Activated CD4-positive, alpha-beta T cell treated with anti-CD3 and anti-CD28 coated beads, Interleukin-2, amount 10 ng/mL, durations not matched to agents 7 days and 5 days (primary cell): ENCODE results near the gene PCDH1. TPM values are rescaled to one million over a fixed set of nuclear protein-coding genes. Genes with fewer than 3 reads are reported as not detected.
"Not testable (repeated sequence)": the region's sequence is repeated elsewhere in the genome, so short reads cannot be mapped to it uniquely, and the experiment has no call there.

Experiments
- CTCF ChIA-PET: fragments of 350-600 bp; sonication (Branson Sonifier 250); formaldehyde crosslinking; loops from one replicate; lab custom pipeline; 2021; ENCODE audit warnings: antibody characterized with exemption; lab: Charles Lee
- POLR2A ChIA-PET: fragments of 350-600 bp; sonication (Branson Sonifier 250); formaldehyde crosslinking; loops from one replicate; lab custom pipeline; 2021; ENCODE audit warnings: antibody characterized with exemption; lab: Charles Lee
- DNase-seq: peaks from one replicate; pipeline ENCODE4 v3.0.0-alpha.2; 2020
- H3K27ac Mint-ChIP-seq: one replicate; pipeline ENCODE4 v1.8.0; 2021; ENCODE audit warnings: mild to moderate bottlenecking, moderate library complexity, mixed read lengths
- H3K27me3 Mint-ChIP-seq: one replicate; pipeline ENCODE4 v1.8.0; 2021; ENCODE audit warnings: mixed read lengths
- H3K36me3 Mint-ChIP-seq: one replicate; pipeline ENCODE4 v1.8.0; 2021; ENCODE audit warnings: low read depth, mixed read lengths
- H3K4me1 Mint-ChIP-seq: one replicate; pipeline ENCODE4 v1.8.0; 2021; ENCODE audit warnings: mixed read lengths
- H3K4me3 Mint-ChIP-seq: one replicate; pipeline ENCODE4 v1.8.0; 2021; ENCODE audit warnings: mild to moderate bottlenecking, moderate library complexity, mixed read lengths
- H3K9me3 Mint-ChIP-seq: one replicate; pipeline ENCODE4 v1.8.0; 2021; ENCODE audit warnings: mixed read lengths
- total RNA-seq, 2 experiments: library from RNA; stranded (reverse); gene quantifications; one replicate each; pipeline ENCODE4 v1.2.3, GENCODE V29; 2021

Gene PCDH1
- total RNA-seq, 2 experiments from 2014 or later, result not detected

GRCh38 chr5:141913560-141914198, 35.5 kb upstream of the PCDH1 start:
- H3K4me3 Mint-ChIP-seq, result no peak overlapping the region
- no peak for DNase-seq
- POLR2A ChIA-PET, result no interaction called here
- H3K27me3 Mint-ChIP-seq, result peaks cover 38% of the 10 kb centered on the region
- H3K9me3 Mint-ChIP-seq, result no peaks in the 10 kb centered on the region
- CTCF ChIA-PET, result interaction anchor here (1.4 to 2.4 kb wide), 3 partner anchors 10 to 55 kb away, joined by 5 to 8 read pairs (median 7); partner anchors contain the start of genes DELE1 and RNF14
- H3K36me3 Mint-ChIP-seq, result no peaks in the 10 kb centered on the region
- no peak overlapping the region for H3K27ac Mint-ChIP-seq
- H3K4me1 Mint-ChIP-seq, result peaks cover 7% of the 10 kb centered on the region

- DNase-seq, result no peak
- CTCF ChIA-PET, result interaction anchor here (1.0 to 2.6 kb wide), 2 partner anchors 10 to 50 kb away, joined by 3 to 6 read pairs; no protein-coding TSS in a partner anchor
- peaks cover 7% of the 10 kb centered on the region for H3K4me1 Mint-ChIP-seq
- H3K27me3 Mint-ChIP-seq, result peaks cover 27% of the 10 kb centered on the region
- H3K9me3 Mint-ChIP-seq, result peaks cover 3% of the 10 kb centered on the region
- no peak overlapping the region for H3K4me3 Mint-ChIP-seq
- H3K27ac Mint-ChIP-seq, result no peak overlapping the region
- POLR2A ChIA-PET, result no interaction called here
- no peaks in the 10 kb centered on the region for H3K36me3 Mint-ChIP-seq
Observed at GRCh38 chr5:141910271-141910673, 32.1 kb upstream of the PCDH1 start.

GRCh38 chr5:141909212-141909611, 31.0 kb upstream of the PCDH1 start:
- Mint-ChIP-seq H3K9me3 (peaks cover 3% of the 10 kb centered on the region), H3K36me3 (no peaks in the 10 kb centered on the region), H3K27me3 (peaks cover 21% of the 10 kb centered on the region), H3K4me1 (peaks cover 5% of the 10 kb centered on the region), H3K4me3 (no peak overlapping the region), H3K27ac (no peak overlapping the region)
- DNase-seq, result no peak
- ChIA-PET CTCF (interaction anchor here (1.1 to 2.6 kb wide), 2 partner anchors 51 to 106 kb away, joined by 3 to 6 read pairs; no protein-coding TSS in a partner anchor), POLR2A (no interaction called here)

GRCh38 chr5:141908796-141909195, 30.6 kb upstream of the PCDH1 start:
- ChIA-PET POLR2A (no interaction called here), CTCF (interaction anchor here (1.1 kb wide), 1 partner anchor 107 kb away, joined by 3 read pairs; no protein-coding TSS in a partner anchor)

GRCh38 chr5:141906972-141907371, 28.8 kb upstream of the PCDH1 start:
- Mint-ChIP-seq H3K36me3 (no peaks in the 10 kb centered on the region), H3K27me3 (peaks cover 17% of the 10 kb centered on the region), H3K4me1 (no peaks in the 10 kb centered on the region), H3K4me3 (no peak overlapping the region), H3K9me3 (peaks cover 3% of the 10 kb centered on the region), H3K27ac (no peak overlapping the region)
- DNase-seq, result no peak
- CTCF ChIA-PET, result interaction anchor here (0.6 to 1.1 kb wide), 4 partner anchors 57 to 205 kb away, joined by 3 to 4 read pairs (median 4); partner anchors contain the start of gene RNF14
- POLR2A ChIA-PET, result no interaction called here

More at GRCh38 chr5:141908796-141909195, 30.6 kb upstream of the PCDH1 start:
- no peak for DNase-seq
- H3K27me3 Mint-ChIP-seq, result peaks cover 22% of the 10 kb centered on the region
- H3K4me1 Mint-ChIP-seq, result peaks cover 5% of the 10 kb centered on the region
- H3K4me3 Mint-ChIP-seq, result no peak overlapping the region
- peaks cover 3% of the 10 kb centered on the region for H3K9me3 Mint-ChIP-seq
- no peaks in the 10 kb centered on the region for H3K36me3 Mint-ChIP-seq
- H3K27ac Mint-ChIP-seq, result no peak overlapping the region

- no peak overlapping the region for H3K27ac Mint-ChIP-seq
- ChIA-PET POLR2A (no interaction called here), CTCF (interaction anchor here (0.8 to 1.6 kb wide), 3 partner anchors 54 to 205 kb away, joined by 3 to 5 read pairs (median 4); no protein-coding TSS in a partner anchor)
- H3K27me3 Mint-ChIP-seq, result peaks cover 19% of the 10 kb centered on the region
- H3K4me1 Mint-ChIP-seq, result no peaks in the 10 kb centered on the region
- no peak for DNase-seq
- H3K36me3 Mint-ChIP-seq, result no peaks in the 10 kb centered on the region
- H3K9me3 Mint-ChIP-seq, result peaks cover 3% of the 10 kb centered on the region
- H3K4me3 Mint-ChIP-seq, result no peak overlapping the region
Observed at GRCh38 chr5:141906517-141906916, 28.3 kb upstream of the PCDH1 start.

- H3K4me1 Mint-ChIP-seq, result no peaks in the 10 kb centered on the region
- peaks cover 3% of the 10 kb centered on the region for H3K9me3 Mint-ChIP-seq
- no peak for DNase-seq
- H3K4me3 Mint-ChIP-seq, result no peak overlapping the region
- ChIA-PET POLR2A (no interaction called here), CTCF (interaction anchor here (1.7 kb wide), 1 partner anchor 213 kb away, joined by 4 read pairs; no protein-coding TSS in a partner anchor)
- no peak overlapping the region for H3K27ac Mint-ChIP-seq
- no peaks in the 10 kb centered on the region for H3K36me3 Mint-ChIP-seq
- H3K27me3 Mint-ChIP-seq, result peaks cover 19% of the 10 kb centered on the region
Observed at GRCh38 chr5:141904551-141904950, 26.3 kb upstream of the PCDH1 start.

GRCh38 chr5:141903261-141903660, 25.1 kb upstream of the PCDH1 start:
- Mint-ChIP-seq H3K9me3 (peaks cover 3% of the 10 kb centered on the region), H3K4me1 (no peaks in the 10 kb centered on the region), H3K4me3 (no peak overlapping the region), H3K27ac (no peak overlapping the region), H3K36me3 (no peaks in the 10 kb centered on the region), H3K27me3 (peaks cover 19% of the 10 kb centered on the region)
- ChIA-PET CTCF (interaction anchor here (1.0 kb wide), 1 partner anchor 23 kb away, joined by 3 read pairs; no protein-coding TSS in a partner anchor), POLR2A (no interaction called here)
- DNase-seq, result no peak

GRCh38 chr5:141902015-141902814, 24.0 kb upstream of the PCDH1 start:
- Mint-ChIP-seq H3K4me1 (no peaks in the 10 kb centered on the region), H3K9me3 (peaks cover 3% of the 10 kb centered on the region), H3K27ac (no peak overlapping the region), H3K4me3 (no peak overlapping the region), H3K27me3 (peaks cover 19% of the 10 kb centered on the region), H3K36me3 (no peaks in the 10 kb centered on the region)
- POLR2A ChIA-PET, result no interaction called here
- CTCF ChIA-PET, result interaction anchor here (0.7 to 2.8 kb wide), 2 partner anchors 23 to 59 kb away, joined by 3 to 7 read pairs; partner anchors contain the start of gene PCDH1
- no peak for DNase-seq

- ChIA-PET POLR2A (no interaction called here), CTCF (interaction anchor here (1.4 kb wide), 1 partner anchor 207 kb away, joined by 4 read pairs; no protein-coding TSS in a partner anchor)
- no peaks in the 10 kb centered on the region for H3K4me1 Mint-ChIP-seq
- H3K36me3 Mint-ChIP-seq, result no peaks in the 10 kb centered on the region
- peaks cover 15% of the 10 kb centered on the region for H3K27me3 Mint-ChIP-seq
- DNase-seq, result no peak
- H3K27ac Mint-ChIP-seq, result no peak overlapping the region
- no peaks in the 10 kb centered on the region for H3K9me3 Mint-ChIP-seq
- H3K4me3 Mint-ChIP-seq, result no peak overlapping the region
Observed at GRCh38 chr5:141898448-141899049, 20.3 kb upstream of the PCDH1 start.

- no peak for DNase-seq
- ChIA-PET CTCF (no interaction called here), POLR2A (no interaction called here)
- Mint-ChIP-seq H3K27me3 (peaks cover 9% of the 10 kb centered on the region), H3K36me3 (no peaks in the 10 kb centered on the region), H3K9me3 (no peaks in the 10 kb centered on the region), H3K4me1 (no peaks in the 10 kb centered on the region), H3K4me3 (no peak overlapping the region), H3K27ac (no peak overlapping the region)
Observed at GRCh38 chr5:141897425-141897824, 19.2 kb upstream of the PCDH1 start.

- not testable (repeated sequence) for H3K4me1 Mint-ChIP-seq, H3K36me3 Mint-ChIP-seq, DNase-seq, H3K27ac Mint-ChIP-seq, H3K9me3 Mint-ChIP-seq, H3K4me3 Mint-ChIP-seq
- CTCF ChIA-PET, result interaction anchor here (0.6 to 2.6 kb wide), 5 partner anchors 11 to 198 kb away, joined by 3 to 11 read pairs (median 4); no protein-coding TSS in a partner anchor
- POLR2A ChIA-PET, result interaction anchor here (0.6 kb wide), 1 partner anchor 570 kb away, joined by 3 read pairs; the partner anchor contains the start of gene TAF7
- H3K27me3 Mint-ChIP-seq, result peaks cover 18% of the 10 kb centered on the region
Observed at GRCh38 chr5:141890429-141890828, 12.2 kb upstream of the PCDH1 start.
